ENCODE data around the gene DQX1. TPM values are rescaled to one million over a fixed set of nuclear protein-coding genes. Genes with fewer than 3 reads are reported as not detected.

Gene DQX1
- total and polyA plus RNA-seq, 9 of the 15 experiments (the other 6 are each of a cell fraction or from before 2014, with no cell fraction given): 0.04 to 0.38 (median 0.18) TPM; not detected in 1

DNA sequence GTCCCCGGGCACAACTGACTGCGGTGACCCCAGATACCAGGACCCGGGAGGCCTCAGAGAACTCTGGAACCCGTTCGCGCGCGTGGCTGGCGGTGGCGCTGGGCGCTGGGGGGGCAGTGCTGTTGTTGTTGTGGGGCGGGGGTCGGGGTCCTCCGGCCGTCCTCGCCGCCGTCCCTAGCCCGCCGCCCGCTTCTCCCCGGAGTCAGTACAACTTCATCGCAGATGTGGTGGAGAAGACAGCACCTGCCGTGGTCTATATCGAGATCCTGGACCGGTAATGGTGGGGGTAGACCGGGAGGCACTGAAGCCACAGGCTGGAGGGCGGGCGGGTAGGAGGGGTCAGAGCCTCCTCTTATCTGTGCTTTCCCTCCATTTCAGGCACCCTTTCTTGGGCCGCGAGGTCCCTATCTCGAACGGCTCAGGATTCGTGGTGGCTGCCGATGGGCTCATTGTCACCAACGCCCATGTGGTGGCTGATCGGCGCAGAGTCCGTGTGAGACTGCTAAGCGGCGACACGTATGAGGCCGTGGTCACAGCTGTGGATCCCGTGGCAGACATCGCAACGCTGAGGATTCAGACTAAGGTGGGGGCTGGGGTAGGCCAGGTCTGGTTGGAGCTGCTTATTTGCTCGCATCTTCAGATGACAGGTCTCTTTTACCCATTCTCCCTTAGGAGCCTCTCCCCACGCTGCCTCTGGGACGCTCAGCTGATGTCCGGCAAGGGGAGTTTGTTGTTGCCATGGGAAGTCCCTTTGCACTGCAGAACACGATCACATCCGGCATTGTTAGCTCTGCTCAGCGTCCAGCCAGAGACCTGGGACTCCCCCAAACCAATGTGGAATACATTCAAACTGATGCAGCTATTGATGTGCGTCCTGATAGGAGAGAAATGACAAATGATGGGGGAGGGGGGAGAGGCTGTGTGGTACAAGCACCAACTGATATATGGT lies 4.5 kb upstream of the DQX1 start (continued):
- no peak for TF ChIP-seq NONO (IDR thresholded peaks at IDR 0.05; ENCODE audit: low read depth in 2 of 2, low read length in 1 of 2)
- TF ChIP-seq RNF219 (CRISPR knock-in tag; IDR thresholded peaks at IDR 0.05): no peak
- TF ChIP-seq ZNF785 (CRISPR knock-in tag; IDR thresholded peaks at IDR 0.05): no peak
- TF ChIP-seq NEUROD1 (IDR thresholded peaks at IDR 0.05; ENCODE audit: borderline replicate concordance, low read depth, low read length, partially characterized antibody): peak; percentile 47
- TF ChIP-seq ZFX (CRISPR knock-in tag; IDR thresholded peaks at IDR 0.05): peak; percentile 32
- TF ChIP-seq, protein P1, sequence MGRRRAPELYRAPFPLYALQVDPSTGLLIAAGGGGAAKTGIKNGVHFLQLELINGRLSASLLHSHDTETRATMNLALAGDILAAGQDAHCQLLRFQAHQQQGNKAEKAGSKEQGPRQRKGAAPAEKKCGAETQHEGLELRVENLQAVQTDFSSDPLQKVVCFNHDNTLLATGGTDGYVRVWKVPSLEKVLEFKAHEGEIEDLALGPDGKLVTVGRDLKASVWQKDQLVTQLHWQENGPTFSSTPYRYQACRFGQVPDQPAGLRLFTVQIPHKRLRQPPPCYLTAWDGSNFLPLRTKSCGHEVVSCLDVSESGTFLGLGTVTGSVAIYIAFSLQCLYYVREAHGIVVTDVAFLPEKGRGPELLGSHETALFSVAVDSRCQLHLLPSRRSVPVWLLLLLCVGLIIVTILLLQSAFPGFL (CRISPR knock-in tag; IDR thresholded peaks at IDR 0.05): 0 out of 2 replicates have a peak, but pooled peaks have one; percentile 69
- no peak for TF ChIP-seq ZNF696 (CRISPR knock-in tag; conservative IDR thresholded peaks at IDR 0.05)
- peak; percentile 58; the same call in 1 of the 2 replicates for TF ChIP-seq MIER1 (IDR thresholded peaks at IDR 0.05; ENCODE audit: low read depth)
- TF ChIP-seq NCOA6 (IDR thresholded peaks at IDR 0.05): no peak
- TF ChIP-seq SNIP1 (IDR thresholded peaks at IDR 0.05; ENCODE audit: low read depth): no peak
- TF ChIP-seq CBX3 (IDR thresholded peaks at IDR 0.05; ENCODE audit: borderline replicate concordance in 1 of 2, low read length in 2 of 2): peak in 1 of 2 experiments; percentile 85; a peak in 1 of 3 replicates
- no peak for TF ChIP-seq ZNF518B (CRISPR knock-in tag; IDR thresholded peaks at IDR 0.05)
- TF ChIP-seq TAF9B (IDR thresholded peaks at IDR 0.05; ENCODE audit: partially characterized antibody): no peak
- no peak for TF ChIP-seq ZNF609 (CRISPR knock-in tag; IDR thresholded peaks at IDR 0.05; ENCODE audit: borderline replicate concordance)

Data from K562 (cell line).